ENCODE measurements around the gene LIPT2. TPM values are rescaled to one million over a fixed set of nuclear protein-coding genes. Genes with fewer than 3 reads are reported as not detected.

Gene LIPT2
- total RNA-seq, 2 experiments from 2014 or later = 4.2 to 5.0 TPM

DNA sequence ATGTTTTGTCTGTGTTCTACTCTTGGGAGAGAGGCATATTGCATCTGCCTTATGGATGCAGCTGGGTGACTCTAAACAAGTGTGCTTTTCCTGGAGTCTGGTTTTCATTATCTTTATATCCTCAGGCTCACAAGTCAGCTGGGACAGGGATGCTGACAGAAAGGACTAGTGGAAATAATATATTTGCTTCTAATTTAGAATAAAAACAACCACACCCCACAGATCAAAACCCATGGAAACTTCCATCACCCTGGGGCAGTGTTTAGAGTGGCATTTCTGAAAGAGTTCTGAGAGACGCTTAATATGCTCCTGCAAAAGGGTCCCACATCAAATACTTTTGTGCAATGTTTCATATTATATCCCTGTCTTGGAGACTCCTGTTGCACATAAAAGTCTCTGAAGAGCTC is 47.0 kb downstream of the LIPT2 start:
- ChIA-PET CTCF (interaction anchor here (0.7 to 5.9 kb wide), 4 partner anchors 18 to 281 kb away, joined by 4 to 102 read pairs (median 6); no protein-coding TSS in a partner anchor), POLR2A (no interaction called here)
- Mint-ChIP-seq H3K4me1 (peaks cover 4% of the 10 kb centered on the region), H3K4me3 (no peak overlapping the region), H3K27me3 (no peaks in the 10 kb centered on the region), H3K27ac (no peak overlapping the region), H3K36me3 (ENCODE audit: low read depth) (no peaks in the 10 kb centered on the region), H3K9me3 (ENCODE audit: low read depth) (no peaks in the 10 kb centered on the region)
- intact Hi-C loops (cut with DNase I, micrococcal nuclease) = loop anchor here in 1 of 2 experiments (5.0 kb wide), 1 partner anchor 484 kb away; no protein-coding TSS in a partner anchor
- DNase-seq = no peak
- ATAC-seq = no peak

DNA sequence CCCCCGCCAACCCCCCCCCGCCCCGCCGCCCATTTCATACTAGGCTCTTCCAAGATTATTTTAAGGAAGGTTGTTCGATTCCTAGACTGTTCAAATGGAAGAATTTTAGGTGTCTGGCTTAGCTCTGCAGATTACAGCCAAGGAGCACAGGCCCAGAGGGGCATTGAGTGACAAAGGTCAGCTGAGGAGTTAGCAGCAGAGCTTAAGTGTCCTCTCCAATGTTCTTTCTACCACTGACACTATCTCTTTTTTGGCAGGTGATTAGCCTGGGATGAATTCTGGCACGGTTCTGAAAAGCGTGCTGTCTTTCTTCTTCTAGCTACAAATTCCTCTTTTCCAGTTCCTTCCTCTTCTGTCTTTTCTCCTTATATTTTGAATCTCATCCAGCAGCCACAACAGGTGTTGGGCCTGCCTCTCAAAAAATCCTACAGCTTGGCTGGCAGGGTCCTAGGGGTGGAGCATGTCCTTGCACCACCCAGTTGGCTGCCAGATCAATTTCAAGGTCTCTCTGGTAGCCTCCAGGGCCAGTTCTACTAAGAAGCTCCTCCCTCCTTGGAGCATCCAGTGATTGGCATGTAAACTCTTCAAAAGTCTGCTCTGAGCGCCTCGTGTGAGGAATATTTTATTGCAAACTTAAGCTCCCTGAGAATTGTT is 49.2 kb downstream of the LIPT2 start:
- Mint-ChIP-seq H3K36me3 (ENCODE audit: low read depth) (no peaks in the 10 kb centered on the region), H3K4me3 (no peak overlapping the region), H3K27ac (no peak overlapping the region), H3K4me1 (no peaks in the 10 kb centered on the region), H3K27me3 (no peaks in the 10 kb centered on the region), H3K9me3 (ENCODE audit: low read depth) (peaks cover 7% of the 10 kb centered on the region)
- CTCF ChIA-PET = interaction anchor here (0.7 to 2.0 kb wide), 7 partner anchors 9 to 964 kb away, joined by 3 to 11 read pairs (median 5); partner anchors contain the start of gene PGM2L1
- intact Hi-C loops (cut with DNase I, micrococcal nuclease) = no loop called here
- no peak for DNase-seq
- POLR2A ChIA-PET = interaction anchor here (0.8 kb wide), 1 partner anchor 19 kb away, joined by 5 read pairs; no protein-coding TSS in a partner anchor
- ATAC-seq = no peak

DNA sequence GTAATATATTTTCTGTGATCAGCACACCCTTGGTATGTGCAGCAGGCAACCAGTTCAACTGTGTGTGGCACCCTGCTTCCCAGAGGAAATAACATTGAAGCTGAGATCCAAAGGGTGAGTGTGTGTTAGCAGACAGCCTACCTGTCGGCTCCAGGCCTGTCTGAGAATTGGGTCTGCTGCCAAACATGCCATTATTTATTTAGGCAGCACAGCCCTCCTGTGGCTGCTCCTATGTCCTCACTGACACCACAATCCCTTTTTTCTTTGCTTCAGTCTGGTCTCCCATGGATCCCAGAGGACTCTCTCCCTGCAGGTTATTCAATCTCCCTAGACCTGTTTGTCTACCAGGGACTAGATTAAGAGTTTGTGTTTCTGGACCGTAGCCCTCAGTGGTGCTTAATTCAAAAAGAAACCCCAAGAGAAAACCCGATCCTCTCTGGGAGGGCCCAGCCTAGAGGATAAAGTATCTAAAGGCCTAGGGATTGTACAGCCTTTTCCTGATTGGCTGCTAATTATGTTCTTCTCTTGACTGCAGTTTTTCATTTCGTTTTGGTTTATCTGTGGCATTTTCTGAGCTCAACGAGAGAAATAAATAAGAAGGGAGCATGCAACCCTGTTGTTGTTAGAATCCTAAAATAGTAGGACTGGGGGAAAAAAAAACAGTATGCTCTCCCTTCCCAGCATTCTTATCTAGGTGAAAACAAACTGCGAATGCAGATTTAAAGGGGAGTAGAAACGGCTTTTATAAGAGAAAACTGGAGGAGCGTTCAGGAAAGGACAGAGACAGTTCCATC is 50.3 kb downstream of the LIPT2 start:
- Mint-ChIP-seq H3K9me3 (ENCODE audit: low read depth) (peaks cover 7% of the 10 kb centered on the region), H3K27ac (no peak overlapping the region), H3K4me1 (no peaks in the 10 kb centered on the region), H3K4me3 (no peak overlapping the region), H3K27me3 (no peaks in the 10 kb centered on the region), H3K36me3 (ENCODE audit: low read depth) (no peaks in the 10 kb centered on the region)
- ATAC-seq = no peak
- ChIA-PET CTCF (interaction anchor here (0.8 to 2.0 kb wide), 6 partner anchors 10 to 187 kb away, joined by 3 to 11 read pairs (median 6); partner anchors contain the start of gene PGM2L1), POLR2A (interaction anchor here (0.8 kb wide), 1 partner anchor 20 kb away, joined by 5 read pairs; no protein-coding TSS in a partner anchor)
- intact Hi-C loops (cut with DNase I, micrococcal nuclease) = no loop called here
- no peak for DNase-seq

- ATAC-seq (no peak), DNase-seq (no peak)
- intact Hi-C loops (cut with DNase I, micrococcal nuclease) = no loop called here
- H3K4me3 Mint-ChIP-seq = no peak overlapping the region
- H3K9me3 Mint-ChIP-seq (ENCODE audit: low read depth) = peaks cover 7% of the 10 kb centered on the region
- CTCF ChIA-PET = interaction anchor here (1.4 to 2.0 kb wide), 2 partner anchors 11 to 187 kb away, joined by 3 to 6 read pairs; no protein-coding TSS in a partner anchor
- H3K36me3 Mint-ChIP-seq (ENCODE audit: low read depth) = no peaks in the 10 kb centered on the region
- no peaks in the 10 kb centered on the region for H3K4me1 Mint-ChIP-seq
- no peaks in the 10 kb centered on the region for H3K27me3 Mint-ChIP-seq
- H3K27ac Mint-ChIP-seq = no peak overlapping the region
- POLR2A ChIA-PET = no interaction called here
Measured at GRCh38 chr11:74442636-74443035, 50.9 kb downstream of the LIPT2 start.

Other genes starting within 250 kb of the LIPT2 start
- not detected for gene P4HA3, start 182.1 kb downstream of the LIPT2 start, total RNA-seq
- gene PGM2L1, start 95.3 kb downstream of the LIPT2 start, total RNA-seq = 10 to 100 TPM in 1 of 2 experiments, 1 to 10 TPM in 1; 8.8 to 11.0 TPM
- gene KCNE3, start 26.2 kb downstream of the LIPT2 start, total RNA-seq = not detected
- 10 to 100 TPM; 70.0 to 79.8 TPM for gene POLD3, start 98.9 kb upstream of the LIPT2 start, total RNA-seq
- gene CHRDL2, start 237.7 kb upstream of the LIPT2 start, total RNA-seq = not detected